GM23338 (cell line): Measurements from ENCODE around the gene LHX3.

Source experiments
- CTCF ChIP-seq, 2 experiments: fragments of 200-600 bp in 1 of 2; sonication (generic) in 1 of 2; conservative IDR thresholded peaks; 2 replicates each; pipeline versions ENCODE4 v1.5.1 to v1.6.1; 2016 to 2017; ENCODE audit warnings: antibody characterized with exemption in 2 of 2, low read depth in 2 of 2, mild to moderate bottlenecking in 2 of 2, moderate library complexity in 1 of 2
- POLR2AphosphoS5 ChIP-seq: IDR thresholded peaks from 2 replicates; pipeline ENCODE4 v1.6.1; 2016; ENCODE audit warnings: antibody characterized with exemption, low read depth
- REST ChIP-seq: IDR thresholded peaks from one replicate; pipeline ENCODE4 v1.6.1; 2018; ENCODE audit warnings: antibody characterized with exemption; ENCODE audit not compliant: unreplicated experiment
- ZNF331 ChIP-seq: fragments of 250-450 bp; sonication (Bioruptor Pico); IDR thresholded peaks from 2 replicates; pipeline ENCODE4 v1.5.0; 2020; ENCODE audit warnings: low read depth, mild to moderate bottlenecking, moderate library complexity

- TF ChIP-seq CTCF (conservative IDR thresholded peaks at IDR 0.05; ENCODE audit: low read depth in 2 of 2) (no peak), POLR2AphosphoS5 (no peak), ZNF331 (CRISPR knock-in tag) (no peak), REST (no peak)
Observed at GRCh38 chr9:136212345-136212950, 7.5 kb upstream of the LHX3 start.
